GM10266 (cell line): Measurements from ENCODE around the gene ADI1.
"Not testable (repeated sequence)": the region's sequence is repeated elsewhere in the genome, so short reads cannot be mapped to it uniquely, and the experiment has no call there.

Experiments
- DNase-seq: peaks from one replicate; pipeline ENCODE4 v3.0.0; 2012; ENCODE audit errors: extremely low spot score
- CTCF ChIP-seq: IDR thresholded peaks from 2 replicates; pipeline ENCODE4 v1.5.1; 2012; ENCODE audit warnings: mild to moderate bottlenecking, low read depth; ENCODE audit not compliant: control insufficient read depth, insufficient read depth; ENCODE audit errors: missing control alignments

ADI1 gene

GRCh38 chr2:3517948-3518495 lies 1.3 kb downstream of the ADI1 start:
- TF ChIP-seq CTCF, result no peak
- DNase-seq, result no peak

- TF ChIP-seq CTCF, result no peak
- no peak for DNase-seq
Observed at GRCh38 chr2:3516831-3517230, 2.5 kb downstream of the ADI1 start.

- DNase-seq, result not testable (repeated sequence)
Observed at GRCh38 chr2:3515438-3515837, 3.9 kb downstream of the ADI1 start.

- DNase-seq, result no peak
- no peak for TF ChIP-seq CTCF
Observed at GRCh38 chr2:3513026-3513810, 6.1 kb downstream of the ADI1 start.

- TF ChIP-seq CTCF, result no peak
- DNase-seq, result no peak
Observed at GRCh38 chr2:3512086-3512485, 7.2 kb downstream of the ADI1 start.

- TF ChIP-seq CTCF, result no peak
- DNase-seq, result no peak
Observed at GRCh38 chr2:3505771-3506170, 13.6 kb downstream of the ADI1 start.

- no peak for TF ChIP-seq CTCF
- DNase-seq, result no peak
Observed at GRCh38 chr2:3504741-3505140, 14.6 kb downstream of the ADI1 start.
